ENCODE measurements around the gene KIF14. TPM values are rescaled to one million over a fixed set of nuclear protein-coding genes. Genes with fewer than 3 reads are reported as not detected.

KIF14 gene
- total and polyA plus RNA-seq, 2 of the 8 experiments (the other 6 are each of a cell fraction or from before 2014, with no cell fraction given), result 2.6 to 23.3 TPM

DNA sequence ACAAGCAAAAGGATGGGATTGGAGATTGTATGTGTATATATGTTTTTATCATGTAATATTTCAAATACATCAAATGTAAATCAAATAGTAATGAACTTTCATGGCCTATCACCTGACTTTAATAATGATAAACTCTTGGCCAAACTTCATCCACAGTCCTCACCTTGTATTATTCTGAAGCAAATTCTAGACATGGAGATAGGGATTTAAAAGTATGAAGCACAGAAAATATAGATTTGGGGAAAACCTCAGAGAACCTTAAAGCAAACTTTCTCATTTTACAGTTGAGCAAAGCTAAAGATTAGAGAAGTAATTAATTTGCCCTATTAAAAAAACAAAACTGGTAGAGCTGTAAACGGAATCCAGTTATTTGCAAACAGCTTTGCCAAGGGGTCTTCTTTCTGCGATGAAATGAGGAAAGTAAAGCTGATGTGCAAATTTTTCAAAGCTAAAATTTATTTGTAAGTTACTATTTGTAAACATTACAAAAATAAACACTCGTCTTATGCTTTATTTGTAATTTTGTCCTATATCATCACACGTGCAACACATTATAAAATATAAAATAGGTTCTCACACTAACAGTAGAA lies 19.9 kb upstream of the KIF14 start (continued):
- TF ChIP-seq, protein P1, sequence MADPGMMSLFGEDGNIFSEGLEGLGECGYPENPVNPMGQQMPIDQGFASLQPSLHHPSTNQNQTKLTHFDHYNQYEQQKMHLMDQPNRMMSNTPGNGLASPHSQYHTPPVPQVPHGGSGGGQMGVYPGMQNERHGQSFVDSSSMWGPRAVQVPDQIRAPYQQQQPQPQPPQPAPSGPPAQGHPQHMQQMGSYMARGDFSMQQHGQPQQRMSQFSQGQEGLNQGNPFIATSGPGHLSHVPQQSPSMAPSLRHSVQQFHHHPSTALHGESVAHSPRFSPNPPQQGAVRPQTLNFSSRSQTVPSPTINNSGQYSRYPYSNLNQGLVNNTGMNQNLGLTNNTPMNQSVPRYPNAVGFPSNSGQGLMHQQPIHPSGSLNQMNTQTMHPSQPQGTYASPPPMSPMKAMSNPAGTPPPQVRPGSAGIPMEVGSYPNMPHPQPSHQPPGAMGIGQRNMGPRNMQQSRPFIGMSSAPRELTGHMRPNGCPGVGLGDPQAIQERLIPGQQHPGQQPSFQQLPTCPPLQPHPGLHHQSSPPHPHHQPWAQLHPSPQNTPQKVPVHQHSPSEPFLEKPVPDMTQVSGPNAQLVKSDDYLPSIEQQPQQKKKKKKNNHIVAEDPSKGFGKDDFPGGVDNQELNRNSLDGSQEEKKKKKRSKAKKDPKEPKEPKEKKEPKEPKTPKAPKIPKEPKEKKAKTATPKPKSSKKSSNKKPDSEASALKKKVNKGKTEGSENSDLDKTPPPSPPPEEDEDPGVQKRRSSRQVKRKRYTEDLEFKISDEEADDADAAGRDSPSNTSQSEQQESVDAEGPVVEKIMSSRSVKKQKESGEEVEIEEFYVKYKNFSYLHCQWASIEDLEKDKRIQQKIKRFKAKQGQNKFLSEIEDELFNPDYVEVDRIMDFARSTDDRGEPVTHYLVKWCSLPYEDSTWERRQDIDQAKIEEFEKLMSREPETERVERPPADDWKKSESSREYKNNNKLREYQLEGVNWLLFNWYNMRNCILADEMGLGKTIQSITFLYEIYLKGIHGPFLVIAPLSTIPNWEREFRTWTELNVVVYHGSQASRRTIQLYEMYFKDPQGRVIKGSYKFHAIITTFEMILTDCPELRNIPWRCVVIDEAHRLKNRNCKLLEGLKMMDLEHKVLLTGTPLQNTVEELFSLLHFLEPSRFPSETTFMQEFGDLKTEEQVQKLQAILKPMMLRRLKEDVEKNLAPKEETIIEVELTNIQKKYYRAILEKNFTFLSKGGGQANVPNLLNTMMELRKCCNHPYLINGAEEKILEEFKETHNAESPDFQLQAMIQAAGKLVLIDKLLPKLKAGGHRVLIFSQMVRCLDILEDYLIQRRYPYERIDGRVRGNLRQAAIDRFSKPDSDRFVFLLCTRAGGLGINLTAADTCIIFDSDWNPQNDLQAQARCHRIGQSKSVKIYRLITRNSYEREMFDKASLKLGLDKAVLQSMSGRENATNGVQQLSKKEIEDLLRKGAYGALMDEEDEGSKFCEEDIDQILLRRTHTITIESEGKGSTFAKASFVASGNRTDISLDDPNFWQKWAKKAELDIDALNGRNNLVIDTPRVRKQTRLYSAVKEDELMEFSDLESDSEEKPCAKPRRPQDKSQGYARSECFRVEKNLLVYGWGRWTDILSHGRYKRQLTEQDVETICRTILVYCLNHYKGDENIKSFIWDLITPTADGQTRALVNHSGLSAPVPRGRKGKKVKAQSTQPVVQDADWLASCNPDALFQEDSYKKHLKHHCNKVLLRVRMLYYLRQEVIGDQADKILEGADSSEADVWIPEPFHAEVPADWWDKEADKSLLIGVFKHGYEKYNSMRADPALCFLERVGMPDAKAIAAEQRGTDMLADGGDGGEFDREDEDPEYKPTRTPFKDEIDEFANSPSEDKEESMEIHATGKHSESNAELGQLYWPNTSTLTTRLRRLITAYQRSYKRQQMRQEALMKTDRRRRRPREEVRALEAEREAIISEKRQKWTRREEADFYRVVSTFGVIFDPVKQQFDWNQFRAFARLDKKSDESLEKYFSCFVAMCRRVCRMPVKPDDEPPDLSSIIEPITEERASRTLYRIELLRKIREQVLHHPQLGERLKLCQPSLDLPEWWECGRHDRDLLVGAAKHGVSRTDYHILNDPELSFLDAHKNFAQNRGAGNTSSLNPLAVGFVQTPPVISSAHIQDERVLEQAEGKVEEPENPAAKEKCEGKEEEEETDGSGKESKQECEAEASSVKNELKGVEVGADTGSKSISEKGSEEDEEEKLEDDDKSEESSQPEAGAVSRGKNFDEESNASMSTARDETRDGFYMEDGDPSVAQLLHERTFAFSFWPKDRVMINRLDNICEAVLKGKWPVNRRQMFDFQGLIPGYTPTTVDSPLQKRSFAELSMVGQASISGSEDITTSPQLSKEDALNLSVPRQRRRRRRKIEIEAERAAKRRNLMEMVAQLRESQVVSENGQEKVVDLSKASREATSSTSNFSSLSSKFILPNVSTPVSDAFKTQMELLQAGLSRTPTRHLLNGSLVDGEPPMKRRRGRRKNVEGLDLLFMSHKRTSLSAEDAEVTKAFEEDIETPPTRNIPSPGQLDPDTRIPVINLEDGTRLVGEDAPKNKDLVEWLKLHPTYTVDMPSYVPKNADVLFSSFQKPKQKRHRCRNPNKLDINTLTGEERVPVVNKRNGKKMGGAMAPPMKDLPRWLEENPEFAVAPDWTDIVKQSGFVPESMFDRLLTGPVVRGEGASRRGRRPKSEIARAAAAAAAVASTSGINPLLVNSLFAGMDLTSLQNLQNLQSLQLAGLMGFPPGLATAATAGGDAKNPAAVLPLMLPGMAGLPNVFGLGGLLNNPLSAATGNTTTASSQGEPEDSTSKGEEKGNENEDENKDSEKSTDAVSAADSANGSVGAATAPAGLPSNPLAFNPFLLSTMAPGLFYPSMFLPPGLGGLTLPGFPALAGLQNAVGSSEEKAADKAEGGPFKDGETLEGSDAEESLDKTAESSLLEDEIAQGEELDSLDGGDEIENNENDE (IDR thresholded peaks at IDR 0.05; ENCODE audit: insufficient replicate concordance, low read length), result no peak
- no peak for TF ChIP-seq RAD21 (IDR thresholded peaks at IDR 0.05 in 1 of 2, conservative IDR thresholded peaks at IDR 0.05 in 1 of 2; ENCODE audit: low read depth in 2 of 2, low read length in 2 of 2)
- no peak for TF ChIP-seq ZNF274 (IDR thresholded peaks at IDR 0.05; ENCODE audit: borderline replicate concordance, extremely low read depth, low read length)
- TF ChIP-seq CTBP2 (IDR thresholded peaks at IDR 0.05; ENCODE audit: borderline replicate concordance, insufficient read depth, insufficient read length, low read length), result no peak
- TF ChIP-seq SIX5 (IDR thresholded peaks at IDR 0.05; ENCODE audit: low read depth, low read length), result no peak
- no peak for TF ChIP-seq SP1 (IDR thresholded peaks at IDR 0.05; ENCODE audit: low read depth, low read length)
- TF ChIP-seq CBX8 (IDR thresholded peaks at IDR 0.05; ENCODE audit: borderline replicate concordance, low read depth, low read length), result no peak
- no peak for TF ChIP-seq RBBP5 (IDR thresholded peaks at IDR 0.05; ENCODE audit: borderline replicate concordance, low read depth, low read length)
- TF ChIP-seq CHD2 (IDR thresholded peaks at IDR 0.05; ENCODE audit: low read length), result no peak
- no peak for TF ChIP-seq CEBPB (IDR thresholded peaks at IDR 0.05; ENCODE audit: low read depth, low read length)

All from H1 (cell line).